Measurements from ENCODE around the gene WWOX.

- TF ChIP-seq, protein P1, sequence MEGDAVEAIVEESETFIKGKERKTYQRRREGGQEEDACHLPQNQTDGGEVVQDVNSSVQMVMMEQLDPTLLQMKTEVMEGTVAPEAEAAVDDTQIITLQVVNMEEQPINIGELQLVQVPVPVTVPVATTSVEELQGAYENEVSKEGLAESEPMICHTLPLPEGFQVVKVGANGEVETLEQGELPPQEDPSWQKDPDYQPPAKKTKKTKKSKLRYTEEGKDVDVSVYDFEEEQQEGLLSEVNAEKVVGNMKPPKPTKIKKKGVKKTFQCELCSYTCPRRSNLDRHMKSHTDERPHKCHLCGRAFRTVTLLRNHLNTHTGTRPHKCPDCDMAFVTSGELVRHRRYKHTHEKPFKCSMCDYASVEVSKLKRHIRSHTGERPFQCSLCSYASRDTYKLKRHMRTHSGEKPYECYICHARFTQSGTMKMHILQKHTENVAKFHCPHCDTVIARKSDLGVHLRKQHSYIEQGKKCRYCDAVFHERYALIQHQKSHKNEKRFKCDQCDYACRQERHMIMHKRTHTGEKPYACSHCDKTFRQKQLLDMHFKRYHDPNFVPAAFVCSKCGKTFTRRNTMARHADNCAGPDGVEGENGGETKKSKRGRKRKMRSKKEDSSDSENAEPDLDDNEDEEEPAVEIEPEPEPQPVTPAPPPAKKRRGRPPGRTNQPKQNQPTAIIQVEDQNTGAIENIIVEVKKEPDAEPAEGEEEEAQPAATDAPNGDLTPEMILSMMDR (IDR thresholded peaks at IDR 0.05): no peak
- TF ChIP-seq POLR2A (IDR thresholded peaks at IDR 0.05): no peak
Measured at GRCh38 chr16:78196502-78196901, 97.0 kb downstream of the WWOX start.

All from thyroid gland (tissue), 4 donors.